Measurements from ENCODE around the gene COL4A4.

DNA sequence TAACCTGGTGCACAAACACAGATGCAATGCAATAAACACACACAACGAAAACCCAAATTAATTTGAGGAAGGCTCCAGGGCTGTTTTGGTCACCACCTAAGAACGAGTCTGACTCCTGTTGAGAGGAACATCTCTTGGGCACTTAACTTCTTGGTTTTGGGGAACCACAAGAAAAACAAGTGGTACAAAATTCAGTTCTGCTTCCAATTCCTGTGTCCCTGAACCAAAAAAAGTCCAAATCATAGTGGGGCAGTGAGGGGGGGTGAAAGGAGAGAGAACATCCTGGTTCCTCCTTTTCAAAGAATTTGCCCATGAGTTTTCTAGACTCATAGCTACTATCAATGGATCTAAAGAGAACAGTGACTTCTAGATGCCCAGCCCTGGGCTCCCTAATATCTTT lies 143.6 kb downstream of the COL4A4 start:
- TF ChIP-seq, protein P1, sequence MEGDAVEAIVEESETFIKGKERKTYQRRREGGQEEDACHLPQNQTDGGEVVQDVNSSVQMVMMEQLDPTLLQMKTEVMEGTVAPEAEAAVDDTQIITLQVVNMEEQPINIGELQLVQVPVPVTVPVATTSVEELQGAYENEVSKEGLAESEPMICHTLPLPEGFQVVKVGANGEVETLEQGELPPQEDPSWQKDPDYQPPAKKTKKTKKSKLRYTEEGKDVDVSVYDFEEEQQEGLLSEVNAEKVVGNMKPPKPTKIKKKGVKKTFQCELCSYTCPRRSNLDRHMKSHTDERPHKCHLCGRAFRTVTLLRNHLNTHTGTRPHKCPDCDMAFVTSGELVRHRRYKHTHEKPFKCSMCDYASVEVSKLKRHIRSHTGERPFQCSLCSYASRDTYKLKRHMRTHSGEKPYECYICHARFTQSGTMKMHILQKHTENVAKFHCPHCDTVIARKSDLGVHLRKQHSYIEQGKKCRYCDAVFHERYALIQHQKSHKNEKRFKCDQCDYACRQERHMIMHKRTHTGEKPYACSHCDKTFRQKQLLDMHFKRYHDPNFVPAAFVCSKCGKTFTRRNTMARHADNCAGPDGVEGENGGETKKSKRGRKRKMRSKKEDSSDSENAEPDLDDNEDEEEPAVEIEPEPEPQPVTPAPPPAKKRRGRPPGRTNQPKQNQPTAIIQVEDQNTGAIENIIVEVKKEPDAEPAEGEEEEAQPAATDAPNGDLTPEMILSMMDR (IDR thresholded peaks at IDR 0.05; ENCODE audit: insufficient read depth, low read length, poor library complexity, severe bottlenecking), result no peak
- TF ChIP-seq EZH2phosphoT487 (conservative IDR thresholded peaks at IDR 0.05; ENCODE audit: low read length), result no peak

Measured in SU-DHL-6 (cell line).